HG03060 (cell line): ENCODE measurements around the gene ADAM12.

ENCODE experiments used
- ATAC-seq: cut with Tn5 transposase; IDR thresholded peaks from one replicate; pipeline ENCODE4 v1.9.1; 2021; ENCODE audit warnings: low read depth, moderate number of reproducible peaks; ENCODE audit not compliant: unreplicated experiment

Gene ADAM12

GRCh38 chr10:126387931-126388911 lies at the start of gene ADAM12:
Gene ADAM12, minus strand, starts transcription at chr10:126388477. Its CDS starts 332 bp downstream, at chr10:126388145.
- ATAC-seq: no peak

- no peak for ATAC-seq
These were observed 49.5 kb upstream of the ADAM12 start for GRCh38 chr10:126437635-126438406.

- ATAC-seq: no peak
These were observed 46.0 kb upstream of the ADAM12 start for GRCh38 chr10:126434235-126434634.

GRCh38 chr10:126433351-126433750 lies 45.1 kb upstream of the ADAM12 start:
- ATAC-seq: no peak

- ATAC-seq: no peak
These were observed 44.2 kb upstream of the ADAM12 start for GRCh38 chr10:126432507-126432906.

- no peak for ATAC-seq
These were observed 43.5 kb upstream of the ADAM12 start for GRCh38 chr10:126431816-126432215.

GRCh38 chr10:126430512-126430911 lies 42.2 kb upstream of the ADAM12 start:
- no peak for ATAC-seq

- no peak for ATAC-seq
These were observed 41.0 kb upstream of the ADAM12 start for GRCh38 chr10:126429275-126429674.

GRCh38 chr10:126425489-126426065 lies 37.3 kb upstream of the ADAM12 start:
- ATAC-seq: no peak

- ATAC-seq: no peak
These were observed 36.8 kb upstream of the ADAM12 start for GRCh38 chr10:126425032-126425431.

- ATAC-seq: no peak
These were observed 35.6 kb upstream of the ADAM12 start for GRCh38 chr10:126423732-126424491.

- no peak for ATAC-seq
These were observed 34.3 kb upstream of the ADAM12 start for GRCh38 chr10:126422567-126422966.

GRCh38 chr10:126421756-126422256 lies 33.5 kb upstream of the ADAM12 start:
- ATAC-seq: no peak

GRCh38 chr10:126420567-126421300 lies 32.5 kb upstream of the ADAM12 start:
- no peak for ATAC-seq

- no peak for ATAC-seq
These were observed 29.0 kb upstream of the ADAM12 start for GRCh38 chr10:126417220-126417825.

GRCh38 chr10:126409821-126410220 lies 21.5 kb upstream of the ADAM12 start:
- no peak for ATAC-seq

GRCh38 chr10:126408953-126409641 lies 20.8 kb upstream of the ADAM12 start:
- no peak for ATAC-seq

- no peak for ATAC-seq
These were observed 19.6 kb upstream of the ADAM12 start for GRCh38 chr10:126407831-126408230.
